GM19463 (cell line): ENCODE measurements around the gene UBFD1.
A peak's percentile ranks its signal among the peaks of the same experiment; 100 is the strongest.
"Not testable (repeated sequence)": the region's sequence is repeated elsewhere in the genome, so short reads cannot be mapped to it uniquely, and the experiment has no call there.

Experiments
- ATAC-seq: cut with Tn5 transposase; IDR thresholded peaks from one replicate; pipeline ENCODE4 v1.9.1; 2021; ENCODE audit warnings: mild to moderate bottlenecking, moderate library complexity; ENCODE audit not compliant: unreplicated experiment

Gene UBFD1

DNA sequence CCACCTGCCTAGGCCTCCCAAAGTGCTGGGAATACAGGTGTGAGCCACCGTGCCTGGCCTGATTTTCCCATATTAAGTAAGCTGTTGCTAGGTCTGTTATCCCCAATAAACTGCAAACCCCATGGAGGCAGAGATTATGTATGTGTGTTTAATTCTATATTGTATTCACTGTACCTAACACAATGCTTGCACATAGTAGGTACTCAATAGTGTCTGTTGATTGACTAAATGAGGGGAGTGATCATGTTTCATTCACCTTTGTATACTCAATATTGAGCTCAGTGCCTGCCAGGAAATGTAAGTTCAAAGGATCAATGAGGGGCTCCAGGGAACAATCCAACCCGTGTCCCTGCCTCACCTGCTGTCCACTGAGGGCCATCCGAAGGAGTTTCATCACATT, 32.6 kb upstream of the UBFD1 start:
- ATAC-seq, result no peak

- no peak for ATAC-seq
Observed at GRCh38 chr16:23527961-23528643, 29.4 kb upstream of the UBFD1 start.

DNA sequence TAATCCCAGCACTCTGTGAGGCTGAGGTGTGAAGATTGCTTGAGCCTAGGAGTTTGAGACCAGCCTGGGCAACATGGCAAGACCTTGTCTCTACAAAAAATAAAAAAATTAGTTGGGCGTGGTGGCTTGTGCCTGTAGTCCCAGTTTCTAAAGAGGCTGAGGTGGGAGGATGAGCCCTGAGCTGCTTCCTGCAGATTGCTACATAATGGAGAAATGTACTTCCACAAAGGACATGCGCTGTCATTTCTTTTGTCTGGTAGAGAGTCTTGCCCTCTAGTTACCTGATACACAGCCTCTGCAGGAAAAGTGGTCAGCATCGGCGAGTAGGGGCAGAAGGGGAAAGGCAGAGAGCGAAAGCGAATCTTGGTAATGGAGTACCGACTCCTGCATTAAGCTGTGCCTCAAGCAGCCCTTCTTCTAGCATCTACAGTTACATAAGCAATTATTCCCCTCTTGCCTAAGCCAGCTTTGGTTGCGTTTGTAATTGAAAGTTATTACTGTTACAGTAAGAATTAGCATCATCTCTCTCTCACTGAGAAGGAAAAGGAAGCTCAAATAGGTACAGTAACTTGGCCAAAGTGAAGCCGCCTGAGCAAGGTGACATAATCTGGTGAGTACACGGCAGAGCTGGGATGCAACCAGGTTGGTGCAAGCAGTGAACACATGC, 28.8 kb upstream of the UBFD1 start:
- no peak for ATAC-seq

GRCh38 chr16:23530062-23530461, 27.5 kb upstream of the UBFD1 start:
- no peak for ATAC-seq

- ATAC-seq, result no peak
Observed at GRCh38 chr16:23532448-23532847, 25.1 kb upstream of the UBFD1 start.

GRCh38 chr16:23534868-23535860, 22.4 kb upstream of the UBFD1 start:
- no peak for ATAC-seq

DNA sequence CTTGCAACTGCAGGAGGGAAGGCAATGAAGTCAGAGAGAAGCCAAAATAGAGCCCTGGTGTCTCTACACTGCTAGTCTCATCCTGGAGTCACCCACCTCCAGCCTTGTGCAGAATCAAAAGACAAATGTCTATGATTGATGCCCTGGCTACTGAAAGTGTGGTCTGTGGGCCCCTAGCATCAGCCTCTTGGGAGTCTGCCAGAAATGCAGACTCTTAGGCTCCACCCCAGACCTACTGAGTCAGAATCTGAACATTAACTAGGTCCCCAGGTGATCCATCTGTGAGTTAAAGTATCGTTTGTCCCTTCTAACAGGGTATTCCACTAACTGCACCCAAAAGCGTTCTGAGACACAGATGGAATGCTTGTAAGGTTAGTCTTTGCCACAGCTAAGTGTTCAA, 21.6 kb upstream of the UBFD1 start:
- no peak for ATAC-seq

- ATAC-seq, result no peak
Observed at GRCh38 chr16:23537390-23537789, 20.1 kb upstream of the UBFD1 start.

- no peak for ATAC-seq
Observed at GRCh38 chr16:23538919-23539278, 18.6 kb upstream of the UBFD1 start.

DNA sequence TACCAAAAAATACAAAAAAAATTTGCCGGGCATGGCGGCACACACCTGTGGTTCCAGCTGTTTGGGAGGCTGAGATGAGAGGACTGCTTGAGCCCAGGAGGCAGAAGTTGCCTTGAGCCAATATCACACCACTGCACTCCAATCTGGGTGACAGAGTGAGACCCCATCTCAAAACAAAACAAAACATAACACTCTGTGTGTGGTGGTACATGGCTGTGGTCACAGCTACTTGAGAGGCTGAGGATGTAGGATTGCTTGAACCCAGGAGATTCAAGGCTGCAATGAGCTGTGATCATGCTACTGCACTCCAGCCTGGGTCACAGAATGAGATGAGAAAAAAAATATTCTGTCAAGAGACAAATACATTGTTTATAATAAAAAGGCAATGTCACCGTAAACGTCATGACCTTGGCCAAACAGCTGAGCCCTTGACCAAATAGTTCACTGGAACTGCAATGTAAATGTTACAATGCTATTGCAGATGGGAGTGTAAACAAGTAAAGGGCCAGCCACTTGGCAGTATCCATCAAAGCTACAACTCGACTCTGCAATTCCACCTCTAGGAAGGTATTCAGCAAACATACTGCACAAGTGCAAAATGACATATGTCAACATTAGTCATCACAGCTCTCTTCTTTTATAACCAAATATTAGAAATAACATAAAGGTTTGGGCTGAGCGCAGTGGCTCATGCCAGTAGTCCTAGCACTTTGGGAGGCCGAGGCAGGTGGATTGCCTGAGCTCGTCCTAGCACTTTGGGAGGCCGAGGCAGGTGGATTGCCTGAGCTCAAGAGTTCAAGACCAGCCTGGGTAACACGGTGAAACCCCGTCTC, 17.3 kb upstream of the UBFD1 start:
- ATAC-seq, result no peak

GRCh38 chr16:23540817-23541178, 16.7 kb upstream of the UBFD1 start:
- ATAC-seq, result not testable (repeated sequence)

DNA sequence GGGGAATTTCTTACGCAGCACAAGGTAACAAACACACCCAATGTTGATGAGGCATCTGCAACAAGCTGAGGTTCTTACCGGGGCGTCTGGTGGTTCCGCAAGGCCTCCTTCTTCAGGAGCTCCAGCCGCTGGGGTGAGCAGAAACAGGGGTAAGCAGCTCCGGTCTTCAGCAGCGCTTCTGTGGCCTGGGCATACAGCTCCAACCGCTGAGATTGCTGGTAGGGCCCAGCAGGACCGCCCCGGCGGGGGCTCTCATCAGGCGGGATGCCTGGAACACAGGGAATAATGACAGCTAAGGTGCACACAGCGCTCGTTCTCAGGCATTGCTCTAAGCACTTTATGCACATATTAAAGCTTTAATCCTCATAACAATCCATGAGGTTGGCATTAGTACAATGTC, 13.1 kb upstream of the UBFD1 start:
- ATAC-seq, result no peak

DNA sequence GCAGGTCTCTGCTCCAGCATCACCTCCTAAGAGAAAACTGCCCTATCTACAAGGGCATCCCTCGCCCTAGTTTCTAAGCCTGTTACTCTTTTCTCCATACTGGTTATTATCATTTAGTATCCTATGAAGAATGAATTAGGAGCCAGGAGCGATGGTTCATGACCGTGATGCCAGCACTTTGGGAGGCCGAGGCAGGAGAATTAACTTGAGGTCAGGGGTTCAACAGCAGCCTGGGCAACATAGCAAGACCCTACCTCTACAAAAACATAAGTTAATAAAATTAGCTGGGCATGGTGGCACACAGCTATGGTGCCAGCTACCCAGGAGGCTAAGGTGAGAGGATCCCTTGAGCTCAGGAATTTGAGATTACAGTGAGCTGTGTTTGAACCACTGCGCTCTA, 7.6 kb upstream of the UBFD1 start:
- ATAC-seq, result no peak

DNA sequence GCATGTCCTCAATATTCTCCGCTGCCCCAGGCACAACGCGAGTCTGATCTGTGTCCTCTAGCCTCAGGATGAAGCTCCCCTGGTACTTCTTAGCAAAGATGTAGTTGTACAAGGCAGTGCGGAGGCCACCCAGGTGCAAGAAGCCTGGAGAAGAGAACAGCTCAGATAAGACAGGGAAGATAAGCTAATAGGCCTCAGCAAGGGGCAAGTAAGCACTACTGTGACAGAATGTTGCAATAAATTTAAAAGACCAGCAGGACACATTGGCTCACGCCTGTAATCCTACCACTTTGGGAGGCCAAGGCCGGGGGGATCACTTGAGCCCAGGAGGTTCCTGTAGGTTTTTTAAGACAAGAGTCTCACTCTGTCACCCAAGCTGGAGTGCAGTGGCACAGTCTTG, 5.4 kb upstream of the UBFD1 start:
- ATAC-seq, result no peak

- ATAC-seq, result no peak
Observed at GRCh38 chr16:23554536-23554935, 3.0 kb upstream of the UBFD1 start.

DNA sequence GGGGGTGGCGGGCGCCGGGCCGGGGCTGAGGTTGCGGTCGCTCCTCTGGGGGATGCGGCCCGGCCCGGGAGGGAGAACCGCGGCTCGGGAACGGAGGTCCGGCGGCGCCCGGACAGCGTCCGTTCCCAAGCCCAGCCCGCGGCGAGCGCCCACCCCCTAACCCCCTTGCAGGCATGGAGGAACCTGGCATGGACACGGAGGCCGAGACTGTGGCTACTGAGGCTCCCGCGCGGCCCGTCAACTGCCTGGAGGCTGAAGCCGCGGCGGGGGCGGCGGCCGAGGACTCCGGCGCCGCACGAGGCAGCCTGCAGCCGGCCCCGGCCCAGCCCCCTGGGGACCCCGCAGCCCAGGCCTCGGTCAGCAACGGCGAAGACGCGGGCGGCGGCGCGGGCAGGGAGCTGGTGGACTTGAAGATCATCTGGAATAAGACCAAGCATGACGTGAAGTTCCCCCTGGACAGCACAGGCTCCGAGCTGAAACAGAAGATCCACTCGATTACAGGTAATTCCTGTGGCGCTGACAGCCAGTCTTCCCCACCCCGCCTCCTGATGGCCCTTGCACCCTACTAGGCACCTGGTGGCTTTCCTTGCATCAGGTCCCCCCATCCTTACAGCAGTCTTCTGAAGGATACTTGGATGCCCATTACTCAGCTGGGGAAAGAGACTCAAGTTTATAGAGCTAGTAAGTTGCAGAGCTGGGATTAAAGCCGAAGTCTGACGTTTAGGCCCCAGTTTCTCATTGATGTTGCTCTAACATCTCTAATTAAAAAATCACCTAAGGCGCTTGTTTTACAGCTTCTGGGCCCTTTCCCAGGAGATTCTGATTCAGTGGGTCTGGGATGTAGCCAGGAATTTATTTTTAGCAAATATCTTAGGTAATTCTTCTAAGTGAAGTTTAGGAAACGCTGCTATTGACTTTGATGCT, 514 bp downstream of the UBFD1 start:
- ATAC-seq, result peak; percentile 4

DNA sequence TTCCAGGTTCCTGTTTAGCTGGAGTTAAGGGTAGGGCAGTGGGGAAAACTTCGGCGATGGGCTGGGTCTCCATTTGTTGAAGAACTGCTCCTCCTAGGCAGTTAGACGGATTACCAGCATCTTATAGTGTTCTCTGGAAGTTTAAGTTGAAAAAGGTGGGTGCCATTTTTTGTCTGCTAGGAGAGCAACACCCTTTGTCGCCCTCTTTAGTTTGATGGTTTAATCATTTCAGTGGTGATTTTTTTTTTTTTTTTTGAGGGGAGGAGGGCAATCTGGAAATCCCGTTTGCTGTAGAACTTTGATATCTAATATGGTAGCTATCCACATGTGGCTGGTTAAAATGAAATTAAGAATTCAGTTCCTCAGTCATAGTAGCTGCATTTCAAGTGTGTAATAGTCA, 4.1 kb downstream of the UBFD1 start:
- no peak for ATAC-seq

DNA sequence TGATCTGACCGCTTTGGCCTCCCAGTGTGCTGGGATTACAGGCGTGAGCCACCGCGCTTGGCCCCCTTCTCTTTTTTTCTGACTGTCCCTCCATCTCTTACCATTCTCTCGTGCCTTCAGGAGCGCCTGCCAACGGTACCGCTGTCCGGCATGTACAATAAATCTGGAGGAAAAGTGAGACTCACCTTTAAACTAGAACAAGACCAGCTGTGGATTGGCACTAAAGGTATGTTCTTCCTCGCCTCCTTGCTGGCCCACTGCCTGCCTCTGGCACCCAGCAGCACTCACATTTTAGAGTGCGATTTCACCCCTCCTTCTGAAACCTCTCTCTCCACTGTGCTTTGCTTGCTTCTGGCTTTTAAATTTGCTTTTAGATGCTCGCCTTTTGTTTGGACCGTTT, 5.0 kb downstream of the UBFD1 start:
- no peak for ATAC-seq

GRCh38 chr16:23563186-23563585, 5.7 kb downstream of the UBFD1 start:
- ATAC-seq, result no peak
